SK-N-SH treated with all-trans-retinoic acid at 6 μM for 48 hours (cell line): ENCODE results near the gene MTHFD2.

Source experiments
- ARNTL ChIP-seq: fragments of 450-650 bp; formaldehyde crosslinking; IDR thresholded peaks from 2 replicates; pipeline ENCODE4 v1.5.0; 2020; ENCODE audit warnings: low read depth, mild to moderate bottlenecking, moderate library complexity, borderline replicate concordance
- BACH2 ChIP-seq: fragments of 250-450 bp; sonication (Bioruptor Pico); IDR thresholded peaks from 2 replicates; pipeline ENCODE4 v1.9.0; 2021; ENCODE audit warnings: mild to moderate bottlenecking, borderline replicate concordance
- CREB5 ChIP-seq: fragments of 250-450 bp; sonication (Bioruptor Pico); IDR thresholded peaks from 2 replicates; pipeline ENCODE4 v1.5.1; 2020; ENCODE audit warnings: low read depth, mild to moderate bottlenecking, moderate library complexity
- CSRNP3 ChIP-seq: fragments of 250-450 bp; sonication (Bioruptor Pico); IDR thresholded peaks from 2 replicates; pipeline ENCODE4 v1.5.1; 2021; ENCODE audit warnings: mild to moderate bottlenecking, moderate library complexity
- GLIS3 ChIP-seq: fragments of 250-450 bp; sonication (Bioruptor Pico); IDR thresholded peaks from 2 replicates; pipeline ENCODE4 v1.5.0; 2020; ENCODE audit warnings: mild to moderate bottlenecking, moderate library complexity
- SNAI2 ChIP-seq: fragments of 250-450 bp; sonication (Bioruptor Pico); IDR thresholded peaks from 2 replicates; pipeline ENCODE4 v1.5.0; 2020; ENCODE audit warnings: mild to moderate bottlenecking, moderate library complexity
- TCF4 ChIP-seq: fragments of 250-450 bp; sonication (Bioruptor Pico); IDR thresholded peaks from 2 replicates; pipeline ENCODE4 v1.8.0; 2021; ENCODE audit warnings: mild to moderate bottlenecking, moderate library complexity, borderline replicate concordance
- TSHZ2 ChIP-seq: fragments of 250-450 bp; sonication (Bioruptor Pico); IDR thresholded peaks from 2 replicates; pipeline ENCODE4 v1.5.0; 2020; ENCODE audit warnings: mild to moderate bottlenecking, moderate library complexity
- ZC3H10 ChIP-seq: fragments of 250-450 bp; sonication (Bioruptor Pico); IDR thresholded peaks from 2 replicates; pipeline ENCODE4 v1.5.1; 2021; ENCODE audit warnings: mild to moderate bottlenecking, moderate library complexity
- ZFP3 ChIP-seq: fragments of 250-450 bp; sonication (Bioruptor Pico); IDR thresholded peaks from 2 replicates; pipeline ENCODE4 v1.5.0; 2020; ENCODE audit warnings: mild to moderate bottlenecking, moderate library complexity
- ZFP30 ChIP-seq: fragments of 450-650 bp; formaldehyde crosslinking; IDR thresholded peaks from 2 replicates; pipeline ENCODE4 v1.5.0; 2022; ENCODE audit warnings: mild to moderate bottlenecking, moderate library complexity
- ZNF70 ChIP-seq: fragments of 450-650 bp; formaldehyde crosslinking; IDR thresholded peaks from 2 replicates; pipeline ENCODE4 v1.5.0; 2020; ENCODE audit warnings: mild to moderate bottlenecking, moderate library complexity
- ZNF8 ChIP-seq: fragments of 450-650 bp; formaldehyde crosslinking; IDR thresholded peaks from 2 replicates; pipeline ENCODE4 v1.5.0; 2020; ENCODE audit warnings: mild to moderate bottlenecking, moderate library complexity

DNA sequence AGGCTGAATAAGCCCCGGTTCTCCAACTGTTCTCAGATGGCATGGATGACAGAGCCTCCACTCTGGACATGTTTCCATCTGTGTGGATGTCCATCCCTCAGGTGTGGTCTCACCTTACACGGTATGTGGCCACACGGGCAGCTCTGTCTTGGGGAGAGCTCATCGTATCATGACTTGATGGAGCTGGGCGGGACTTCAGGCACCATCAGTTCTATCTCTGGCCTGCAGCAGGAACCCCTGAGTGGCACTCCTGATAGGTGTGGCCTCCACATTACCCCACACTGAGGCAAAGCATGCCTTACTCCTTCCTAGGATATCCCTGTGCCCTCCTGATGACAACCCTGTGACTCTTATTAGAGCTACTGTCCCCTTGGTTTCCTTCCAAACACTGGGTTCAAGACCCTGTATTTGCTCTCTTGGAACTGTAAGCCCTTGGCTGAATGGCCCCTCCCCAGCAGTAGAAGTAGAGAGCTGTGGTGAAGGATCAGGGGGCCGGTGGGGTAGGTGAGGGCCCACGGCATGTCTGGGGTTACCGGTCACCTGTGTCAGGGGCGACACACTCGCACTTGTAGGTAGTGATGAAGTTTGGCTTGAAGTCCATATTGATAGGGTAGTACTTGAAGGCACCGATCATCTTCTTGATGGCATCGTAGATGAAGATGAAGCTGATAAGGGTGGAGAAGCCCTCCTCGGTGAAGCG, 48.2 kb downstream of the MTHFD2 start:
- TF ChIP-seq SNAI2: no peak
- no peak for TF ChIP-seq BACH2
- TF ChIP-seq CREB5 (CRISPR knock-in tag): no peak
- no peak for TF ChIP-seq ARNTL (CRISPR knock-in tag)
- no peak for TF ChIP-seq ZFP3 (CRISPR knock-in tag)
- no peak for TF ChIP-seq ZNF8
- TF ChIP-seq TSHZ2 (CRISPR knock-in tag): no peak
- no peak for TF ChIP-seq TCF4 (CRISPR knock-in tag)
- no peak for TF ChIP-seq CSRNP3
- TF ChIP-seq ZC3H10 (CRISPR knock-in tag): no peak
- no peak for TF ChIP-seq GLIS3
- TF ChIP-seq ZFP30 (CRISPR knock-in tag): no peak
- no peak for TF ChIP-seq ZNF70
